Measurements from ENCODE around the gene AAK1. TPM values are rescaled to one million over a fixed set of nuclear protein-coding genes. Genes with fewer than 3 reads are reported as not detected.
A peak's percentile ranks its signal among the peaks of the same experiment; 100 is the strongest.

Gene AAK1
- polyA plus RNA-seq, 1 donor from 2014 or later = 6.0 TPM

DNA sequence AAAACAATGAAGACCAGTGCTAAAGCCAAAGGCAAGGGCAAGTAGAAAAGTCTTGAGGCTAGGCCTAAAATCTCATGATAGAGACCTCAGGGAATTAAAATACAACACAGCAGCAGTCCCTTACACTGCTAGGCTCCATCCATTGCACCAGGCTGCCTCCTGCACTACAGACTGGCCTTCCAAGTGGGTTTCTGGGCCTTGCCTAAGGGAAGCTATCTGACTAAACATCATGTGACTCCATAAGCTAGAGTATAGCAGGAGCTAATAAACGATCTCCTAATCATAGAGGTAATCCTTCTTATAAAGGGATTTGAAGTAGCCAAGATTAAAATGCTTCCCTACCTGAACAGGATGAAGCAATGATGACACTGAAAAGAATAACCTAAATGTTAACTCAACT is 128.7 kb downstream of the AAK1 start:
- Mint-ChIP-seq H3K9me3 (no peaks in the 10 kb centered on the region), H3K27ac (peak overlapping the region in 1 of 3 donors; percentile 51), H3K4me3 (no peak overlapping the region), H3K36me3 (peaks cover 2% of the 10 kb centered on the region), H3K27me3 (no peaks in the 10 kb centered on the region), H3K4me1 (no peaks in the 10 kb centered on the region)

DNA sequence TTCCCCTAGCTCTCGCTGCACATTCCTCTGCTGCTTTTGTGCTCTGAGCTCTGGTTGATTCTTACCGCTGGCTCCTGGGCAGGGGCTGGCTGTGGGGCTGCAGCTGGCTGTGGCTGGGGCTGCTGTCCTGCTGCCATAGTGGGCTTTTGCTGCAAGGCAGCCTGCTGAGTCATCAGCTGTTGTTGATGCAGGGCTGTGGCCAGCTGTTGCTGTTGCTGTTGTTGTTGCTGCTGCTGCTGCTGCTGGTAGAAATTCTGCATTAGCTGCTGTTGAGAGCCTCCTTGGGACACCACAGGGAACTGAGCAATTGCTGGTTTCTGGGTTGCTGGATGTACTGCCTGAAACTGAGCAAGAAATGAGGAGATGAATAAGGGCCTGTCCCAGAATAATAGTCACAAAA is 129.1 kb downstream of the AAK1 start:
- Mint-ChIP-seq H3K4me3 (no peak overlapping the region), H3K9me3 (no peaks in the 10 kb centered on the region), H3K4me1 (no peaks in the 10 kb centered on the region), H3K27ac (peak overlapping the region in 1 of 3 donors; percentile 51), H3K36me3 (peaks cover 2% of the 10 kb centered on the region), H3K27me3 (no peaks in the 10 kb centered on the region)

DNA sequence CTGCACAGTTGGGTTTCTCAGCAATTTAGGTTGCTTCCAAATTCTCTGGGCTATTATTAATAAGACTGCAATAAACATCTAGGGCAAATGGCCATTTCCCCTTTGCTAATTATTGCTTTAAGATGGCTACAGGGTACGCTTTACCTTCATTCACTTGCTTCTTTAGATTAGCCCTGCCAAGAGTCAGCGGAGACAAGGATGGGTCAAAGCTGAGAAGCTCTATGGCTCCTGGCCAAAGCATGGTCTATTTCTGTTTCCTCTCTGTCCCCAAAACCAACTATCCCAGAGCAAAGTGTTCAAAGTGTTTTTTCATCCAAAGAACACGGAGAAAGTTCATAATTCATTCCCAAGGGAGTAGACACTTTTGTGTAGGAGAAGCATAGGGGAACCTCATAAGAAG is 131.1 kb downstream of the AAK1 start:
- H3K4me3 Mint-ChIP-seq = no peak overlapping the region
- H3K9me3 Mint-ChIP-seq = no peaks in the 10 kb centered on the region
- no peak overlapping the region for H3K27ac Mint-ChIP-seq
- H3K4me1 Mint-ChIP-seq = no peaks in the 10 kb centered on the region
- no peaks in the 10 kb centered on the region for H3K27me3 Mint-ChIP-seq
- peaks cover 2% of the 10 kb centered on the region for H3K36me3 Mint-ChIP-seq

DNA sequence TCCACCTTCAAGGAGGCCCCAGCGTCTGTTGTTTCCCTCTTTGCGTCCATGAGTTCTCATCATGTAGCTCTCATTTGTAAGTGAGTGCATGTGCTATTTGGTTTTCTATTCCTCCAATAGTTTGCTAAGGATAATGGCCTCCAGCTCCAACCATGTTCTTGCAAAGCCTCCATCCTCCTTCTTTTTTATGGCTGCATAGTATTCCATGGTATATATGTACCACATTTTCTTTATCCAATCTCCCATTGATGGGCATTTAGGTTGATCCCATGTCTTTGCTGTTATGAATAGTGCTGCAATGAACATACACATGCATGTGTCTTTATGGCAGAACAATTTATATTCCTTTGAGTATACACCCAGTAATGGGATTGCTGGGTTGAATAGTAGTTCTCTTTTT is 133.3 kb downstream of the AAK1 start:
- H3K27ac Mint-ChIP-seq = no peak overlapping the region
- H3K36me3 Mint-ChIP-seq = no peaks in the 10 kb centered on the region
- no peaks in the 10 kb centered on the region for H3K9me3 Mint-ChIP-seq
- no peaks in the 10 kb centered on the region for H3K27me3 Mint-ChIP-seq
- no peaks in the 10 kb centered on the region for H3K4me1 Mint-ChIP-seq
- no peak overlapping the region for H3K4me3 Mint-ChIP-seq

DNA sequence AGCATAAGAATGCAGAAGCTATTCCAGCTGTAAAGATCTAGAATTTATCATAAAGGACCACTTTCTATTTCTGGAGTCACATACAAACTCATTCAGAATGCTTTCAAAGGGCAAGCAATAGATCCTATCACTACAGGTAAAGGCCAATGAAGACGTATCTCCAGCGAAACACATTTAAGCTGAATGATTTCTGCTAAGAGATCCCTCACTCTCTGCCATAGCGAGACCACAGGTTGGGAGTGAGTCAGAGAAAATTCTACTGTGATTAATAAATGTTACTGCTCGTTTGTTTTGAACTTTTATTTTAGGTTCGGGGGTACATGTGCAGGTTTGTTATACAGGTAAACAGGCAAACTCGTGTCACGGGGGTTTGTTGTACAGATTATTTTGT is 133.8 kb downstream of the AAK1 start:
- Mint-ChIP-seq H3K36me3 (no peaks in the 10 kb centered on the region), H3K27ac (no peak overlapping the region), H3K4me3 (no peak overlapping the region), H3K4me1 (no peaks in the 10 kb centered on the region), H3K27me3 (no peaks in the 10 kb centered on the region), H3K9me3 (no peaks in the 10 kb centered on the region)

DNA sequence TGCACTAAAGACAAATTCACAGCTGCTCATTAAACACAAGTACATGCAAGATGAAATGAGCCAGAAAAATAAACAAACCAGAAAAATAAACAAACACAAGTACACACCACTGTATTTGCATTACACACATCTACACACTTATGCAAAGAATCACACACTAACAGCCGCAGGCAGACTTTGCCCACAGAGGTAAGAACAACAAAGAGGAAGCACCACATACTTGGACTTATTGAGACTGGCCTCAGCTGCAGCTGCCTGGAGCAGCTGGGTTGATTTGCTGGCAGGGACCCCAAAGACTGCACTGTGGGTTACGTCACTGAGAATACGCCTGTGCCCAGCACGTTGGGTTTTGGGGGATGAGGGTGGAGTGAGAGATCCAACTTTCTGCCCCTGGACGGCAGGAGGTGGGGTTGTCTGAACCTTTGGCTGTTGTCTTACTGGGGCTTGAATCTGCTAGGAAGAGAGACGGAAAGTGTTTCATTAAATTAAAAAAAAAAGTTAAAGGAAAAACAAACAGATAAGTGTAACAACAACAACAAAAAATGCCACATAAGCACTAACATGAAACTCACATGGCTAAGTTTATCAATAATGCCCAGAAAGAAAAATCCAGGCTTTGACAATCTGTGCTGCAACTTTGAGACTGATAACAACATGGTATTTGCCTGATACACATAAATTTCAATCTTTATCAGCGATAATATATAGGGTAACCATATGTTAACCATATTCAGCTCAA is 134.4 kb downstream of the AAK1 start:
- H3K4me3 Mint-ChIP-seq = no peak overlapping the region

DNA sequence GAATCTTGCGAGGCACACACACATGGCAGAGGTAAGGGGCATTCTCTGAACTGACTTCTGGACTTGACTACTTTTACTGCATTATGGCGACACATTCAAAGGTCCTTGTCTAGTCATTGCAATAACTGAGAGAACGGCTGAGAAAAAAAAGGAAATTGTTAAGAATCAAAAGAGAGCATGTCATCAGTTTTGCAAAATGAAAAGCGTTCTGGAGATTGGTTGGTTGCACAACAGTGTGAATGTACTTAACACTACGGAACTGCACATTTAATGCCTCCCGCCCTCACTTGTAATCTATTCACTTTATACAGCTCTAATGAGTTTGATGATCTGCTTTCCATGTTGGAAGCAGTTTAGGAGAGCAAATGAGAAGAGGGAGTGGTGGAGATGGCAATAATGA is 137.8 kb downstream of the AAK1 start:
- H3K27ac Mint-ChIP-seq = no peak overlapping the region
- H3K9me3 Mint-ChIP-seq = no peaks in the 10 kb centered on the region
- no peaks in the 10 kb centered on the region for H3K4me1 Mint-ChIP-seq
- H3K27me3 Mint-ChIP-seq = no peaks in the 10 kb centered on the region
- no peak overlapping the region for H3K4me3 Mint-ChIP-seq
- no peaks in the 10 kb centered on the region for H3K36me3 Mint-ChIP-seq

More for the DNA sequence above, 134.4 kb downstream of the AAK1 start:
- Mint-ChIP-seq H3K36me3 (no peaks in the 10 kb centered on the region), H3K9me3 (no peaks in the 10 kb centered on the region), H3K27ac (no peak overlapping the region), H3K4me1 (no peaks in the 10 kb centered on the region), H3K27me3 (no peaks in the 10 kb centered on the region)

DNA sequence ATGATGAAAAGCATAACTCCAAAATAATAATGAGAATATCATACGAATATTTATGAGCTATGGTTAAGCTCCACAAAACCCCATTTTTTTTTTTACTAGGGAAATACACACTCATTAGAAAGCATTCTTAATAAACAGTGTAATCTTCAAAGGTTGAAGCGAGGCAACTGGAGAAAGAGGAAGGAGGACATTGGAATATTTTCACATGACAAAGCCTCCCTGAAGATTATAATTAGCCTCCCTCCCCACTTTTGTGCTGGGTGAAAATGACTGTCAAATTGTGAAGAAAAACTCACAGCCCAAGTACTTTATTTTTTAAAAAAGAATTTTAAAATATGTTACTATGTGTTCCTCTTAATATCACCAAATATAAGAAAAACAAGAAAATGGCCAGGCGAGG is 142.2 kb downstream of the AAK1 start:
- Mint-ChIP-seq H3K27ac (no peak overlapping the region), H3K36me3 (no peaks in the 10 kb centered on the region), H3K9me3 (no peaks in the 10 kb centered on the region), H3K4me3 (no peak overlapping the region), H3K27me3 (peaks cover 4% of the 10 kb centered on the region), H3K4me1 (peaks cover 6 to 11% (median 6%) of the 10 kb centered on the region in 3 donors)

DNA sequence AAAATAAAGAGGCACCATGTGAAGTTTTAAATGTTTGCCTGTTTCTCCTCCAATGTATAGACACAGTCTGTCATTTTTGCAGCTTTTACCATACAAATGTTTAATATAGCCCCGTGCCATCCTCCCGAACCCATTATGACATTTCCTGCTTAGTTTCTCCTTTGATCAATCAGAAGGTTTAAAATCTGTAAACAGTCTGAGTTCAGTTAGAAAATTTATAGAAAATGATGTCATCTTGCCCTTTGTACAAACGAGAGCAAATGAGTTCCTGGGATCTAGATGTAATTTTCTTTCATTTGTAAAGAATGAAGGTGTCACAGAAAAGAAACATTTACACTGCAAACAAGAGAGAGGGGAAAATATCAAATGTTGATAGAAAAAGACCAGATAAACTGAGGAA is 143.6 kb downstream of the AAK1 start:
- Mint-ChIP-seq H3K27me3 (peaks cover 4% of the 10 kb centered on the region), H3K4me1 (peaks cover 6 to 11% (median 6%) of the 10 kb centered on the region in 3 donors), H3K4me3 (no peak overlapping the region), H3K27ac (no peak overlapping the region), H3K36me3 (no peaks in the 10 kb centered on the region), H3K9me3 (no peaks in the 10 kb centered on the region)

DNA sequence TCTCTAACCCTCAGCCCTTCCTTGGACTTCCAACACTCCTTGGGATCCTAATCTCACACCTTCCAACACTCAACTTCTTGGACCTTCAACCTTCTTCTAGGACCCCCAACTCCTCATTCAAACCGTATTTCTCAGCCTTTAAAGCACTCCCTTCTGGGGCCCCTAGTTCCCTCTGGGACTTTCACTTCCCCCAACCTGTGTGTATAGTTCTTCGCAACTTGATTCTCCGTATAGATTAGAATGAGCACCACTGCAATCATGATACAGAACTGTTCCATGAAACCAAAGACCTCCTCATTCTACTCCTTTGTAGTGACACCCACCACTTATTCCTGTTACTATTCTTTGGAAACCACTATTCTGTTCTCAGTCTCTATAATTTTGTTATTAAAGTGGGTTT is 144.3 kb downstream of the AAK1 start:
- H3K4me3 Mint-ChIP-seq = peak overlapping the region in 2 of 4 donors; percentile 65 to 73
- H3K4me1 Mint-ChIP-seq = peaks cover 6 to 11% (median 6%) of the 10 kb centered on the region in 3 donors
- H3K27me3 Mint-ChIP-seq = peaks cover 4% of the 10 kb centered on the region
- no peaks in the 10 kb centered on the region for H3K9me3 Mint-ChIP-seq
- peak overlapping the region in 1 of 3 donors; percentile 36 for H3K27ac Mint-ChIP-seq
- H3K36me3 Mint-ChIP-seq = no peaks in the 10 kb centered on the region

DNA sequence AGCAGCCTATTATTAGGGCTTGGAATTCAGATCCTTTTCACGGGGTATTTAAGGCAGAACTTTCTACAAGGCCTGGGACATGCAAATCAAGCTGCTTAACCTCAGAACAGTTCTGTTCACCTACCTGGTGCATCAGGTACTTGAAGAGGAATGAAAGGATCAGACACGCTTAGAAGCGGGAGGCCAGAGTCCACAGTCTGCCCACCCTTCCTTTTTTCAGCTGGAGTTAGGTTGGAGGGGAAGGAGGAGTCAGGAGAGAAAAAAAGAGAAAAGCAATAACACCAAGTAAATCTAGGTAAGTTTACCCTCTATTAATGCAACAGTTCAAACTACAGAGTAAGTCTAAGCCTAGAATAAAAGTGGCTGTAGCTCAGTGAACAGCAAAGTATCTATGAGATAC is 147.7 kb downstream of the AAK1 start:
- H3K27ac Mint-ChIP-seq = no peak overlapping the region
- no peak overlapping the region for H3K4me3 Mint-ChIP-seq
- no peaks in the 10 kb centered on the region for H3K9me3 Mint-ChIP-seq
- H3K36me3 Mint-ChIP-seq = no peaks in the 10 kb centered on the region
- peaks cover 6 to 11% (median 6%) of the 10 kb centered on the region in 3 donors for H3K4me1 Mint-ChIP-seq
- peaks cover 4% of the 10 kb centered on the region for H3K27me3 Mint-ChIP-seq

DNA sequence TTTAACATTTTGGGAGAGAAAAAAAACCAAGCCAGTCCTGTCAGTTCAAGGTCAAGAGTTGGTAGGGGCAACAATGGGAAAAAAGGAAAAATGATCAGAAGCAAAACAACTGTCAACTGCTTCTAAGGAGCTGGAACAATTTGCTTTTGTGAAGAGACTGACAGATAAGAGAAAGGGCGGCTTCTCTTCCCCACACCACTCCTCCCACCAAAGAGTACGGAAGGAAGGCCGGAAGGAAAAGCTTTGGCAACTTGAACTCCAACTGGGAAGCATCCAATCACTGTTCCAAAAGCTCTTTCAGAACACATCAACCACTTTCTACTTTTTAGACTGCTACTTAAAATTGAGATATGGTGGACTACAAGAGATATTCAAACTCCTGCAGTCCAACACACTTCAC is 148.5 kb downstream of the AAK1 start:
- H3K9me3 Mint-ChIP-seq = peaks cover 0 to 3% (median 0%) of the 10 kb centered on the region in 3 donors
- peaks cover 4% of the 10 kb centered on the region for H3K27me3 Mint-ChIP-seq
- peaks cover 2% of the 10 kb centered on the region for H3K36me3 Mint-ChIP-seq
- no peak overlapping the region for H3K27ac Mint-ChIP-seq
- H3K4me3 Mint-ChIP-seq = no peak overlapping the region
- H3K4me1 Mint-ChIP-seq = peaks cover 6 to 13% (median 6%) of the 10 kb centered on the region in 3 donors

DNA sequence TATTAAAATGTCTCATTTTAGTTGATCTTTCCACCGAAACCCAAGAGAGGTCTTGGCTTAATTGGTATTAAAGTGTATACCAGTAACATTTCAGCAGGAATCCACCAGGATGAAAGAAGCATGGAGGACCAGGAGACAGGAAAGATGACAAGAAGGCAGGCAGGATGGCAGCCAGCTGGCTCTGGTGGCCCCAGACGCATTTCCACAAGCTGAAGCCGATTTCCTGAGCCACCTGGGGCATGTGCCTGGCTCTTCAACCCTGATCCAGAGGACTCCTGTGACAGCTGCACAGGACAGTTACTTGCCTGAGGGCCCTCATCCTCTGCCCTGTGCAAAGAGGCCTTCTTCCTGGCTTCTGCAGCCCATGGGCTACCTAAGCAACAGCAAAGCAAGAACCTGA is 149.4 kb downstream of the AAK1 start:
- H3K27me3 Mint-ChIP-seq = peaks cover 3% of the 10 kb centered on the region
- peaks cover 2 to 6% (median 2%) of the 10 kb centered on the region in 3 donors for H3K4me1 Mint-ChIP-seq
- no peak overlapping the region for H3K4me3 Mint-ChIP-seq
- no peak overlapping the region for H3K27ac Mint-ChIP-seq
- H3K36me3 Mint-ChIP-seq = peaks cover 4% of the 10 kb centered on the region
- peaks cover 0 to 3% (median 0%) of the 10 kb centered on the region in 3 donors for H3K9me3 Mint-ChIP-seq

DNA sequence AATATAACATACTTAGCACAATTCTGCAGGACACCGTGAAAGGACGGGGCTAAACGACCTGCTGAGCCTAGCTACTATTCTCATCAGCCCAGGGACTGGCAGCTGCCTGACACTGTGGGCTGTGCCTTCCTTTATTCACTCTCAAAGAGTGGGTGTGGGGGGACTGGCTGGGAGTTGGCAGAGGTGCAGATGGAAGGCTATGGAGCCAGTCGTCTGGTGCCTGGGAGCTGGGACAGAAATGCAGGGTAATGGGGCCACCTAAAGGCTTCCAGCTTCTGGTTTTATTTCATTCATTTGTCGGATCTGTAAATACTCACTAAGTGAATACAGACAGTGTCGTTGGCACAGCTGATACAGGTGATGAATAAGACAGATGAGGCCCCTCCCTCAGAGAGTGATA is 150.3 kb downstream of the AAK1 start:
- no peak overlapping the region for H3K27ac Mint-ChIP-seq
- peaks cover 4% of the 10 kb centered on the region for H3K36me3 Mint-ChIP-seq
- peaks cover 0 to 3% (median 2%) of the 10 kb centered on the region in 3 donors for H3K9me3 Mint-ChIP-seq
- H3K4me1 Mint-ChIP-seq = peaks cover 0 to 4% (median 0%) of the 10 kb centered on the region in 3 donors
- H3K4me3 Mint-ChIP-seq = no peak overlapping the region
- no peaks in the 10 kb centered on the region for H3K27me3 Mint-ChIP-seq

DNA sequence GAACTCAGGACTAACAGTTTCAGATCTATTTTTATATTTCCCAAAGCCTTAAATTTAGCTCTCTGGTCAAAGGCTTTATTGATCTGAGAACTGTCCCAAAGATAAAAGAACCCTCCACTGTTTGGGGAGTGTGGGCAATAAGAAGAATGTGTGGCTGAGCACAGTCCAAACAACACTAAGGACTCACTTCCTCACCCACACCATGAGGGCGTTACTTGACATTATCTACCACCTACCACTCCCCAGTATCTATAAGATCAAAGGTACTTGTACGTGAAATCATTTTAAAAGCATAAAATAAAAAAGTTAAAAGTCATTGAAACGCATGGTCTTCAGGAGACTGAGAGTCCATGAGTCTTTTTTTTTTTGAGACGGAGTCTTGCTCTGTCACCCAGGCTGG is 151.7 kb downstream of the AAK1 start:
- peaks cover 0 to 4% (median 0%) of the 10 kb centered on the region in 3 donors for H3K4me1 Mint-ChIP-seq
- H3K36me3 Mint-ChIP-seq = peaks cover 4% of the 10 kb centered on the region
- no peaks in the 10 kb centered on the region for H3K27me3 Mint-ChIP-seq
- peaks cover 0 to 3% (median 2%) of the 10 kb centered on the region in 3 donors for H3K9me3 Mint-ChIP-seq
- no peak overlapping the region for H3K27ac Mint-ChIP-seq
- H3K4me3 Mint-ChIP-seq = no peak overlapping the region

DNA sequence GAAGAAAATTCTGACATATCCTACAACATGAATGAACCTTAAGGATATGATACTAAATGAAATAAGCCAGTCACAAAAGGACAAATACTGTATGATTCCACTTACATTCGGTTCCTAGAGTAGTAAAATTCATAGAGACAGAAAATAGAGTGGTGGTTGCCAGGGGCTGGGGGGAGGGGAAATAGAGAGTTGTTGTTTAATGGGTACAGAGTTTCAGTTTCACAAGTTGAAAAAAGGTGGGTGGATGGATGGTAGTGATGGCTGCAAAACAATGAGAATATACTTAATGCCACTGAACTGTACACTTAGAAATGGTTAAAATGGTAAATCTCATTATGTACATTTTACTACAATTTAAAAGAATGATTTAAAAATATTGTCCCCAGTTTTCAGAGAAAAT is 153.1 kb downstream of the AAK1 start:
- H3K27ac Mint-ChIP-seq = peak overlapping the region in 1 of 3 donors; percentile 33
- peaks cover 0 to 4% (median 0%) of the 10 kb centered on the region in 3 donors for H3K4me1 Mint-ChIP-seq
- peaks cover 4% of the 10 kb centered on the region for H3K36me3 Mint-ChIP-seq
- no peak overlapping the region for H3K4me3 Mint-ChIP-seq
- peaks cover 0 to 3% (median 2%) of the 10 kb centered on the region in 3 donors for H3K9me3 Mint-ChIP-seq
- H3K27me3 Mint-ChIP-seq = peaks cover 2% of the 10 kb centered on the region

All from IgD-negative memory B cell (primary cell).